ENCODE data around the gene NCOA3. TPM values are rescaled to one million over a fixed set of nuclear protein-coding genes. Genes with fewer than 3 reads are reported as not detected.
A peak's percentile ranks its signal among the peaks of the same experiment; 100 is the strongest.

Gene NCOA3
- total RNA-seq, 1 donor from 2014 or later = 26.8 TPM

GRCh38 chr20:47677635-47678453 lies 176.2 kb downstream of the NCOA3 start:
- peak; percentile 46 to 80 for DNase-seq (ENCODE audit: low read depth in 2 of 2)

- no peak for DNase-seq (ENCODE audit: low read depth in 2 of 2)
These were observed 176.8 kb downstream of the NCOA3 start for GRCh38 chr20:47678536-47678935.

- no peak for DNase-seq (ENCODE audit: low read depth in 2 of 2)
These were observed 177.8 kb downstream of the NCOA3 start for GRCh38 chr20:47679462-47679861.

- DNase-seq (ENCODE audit: low read depth in 2 of 2) = no peak
These were observed 179.3 kb downstream of the NCOA3 start for GRCh38 chr20:47680804-47681529.

- DNase-seq (ENCODE audit: low read depth in 2 of 2) = peak; percentile 85 to 98
These were observed 180.5 kb downstream of the NCOA3 start for GRCh38 chr20:47682028-47682783.

- no peak for DNase-seq (ENCODE audit: low read depth in 2 of 2)
These were observed 181.2 kb downstream of the NCOA3 start for GRCh38 chr20:47682916-47683315.

- DNase-seq (ENCODE audit: low read depth in 2 of 2) = no peak
These were observed 182.8 kb downstream of the NCOA3 start for GRCh38 chr20:47684306-47685080.

GRCh38 chr20:47686545-47686944 lies 184.9 kb downstream of the NCOA3 start:
- DNase-seq (ENCODE audit: low read depth in 2 of 2) = peak in 1 of 2 donors; percentile 63

GRCh38 chr20:47687095-47687987 lies 185.7 kb downstream of the NCOA3 start:
- no peak for DNase-seq (ENCODE audit: low read depth in 2 of 2)

GRCh38 chr20:47688385-47689381 lies 187.0 kb downstream of the NCOA3 start:
- no peak for DNase-seq (ENCODE audit: low read depth in 2 of 2)

- DNase-seq (ENCODE audit: low read depth in 2 of 2) = no peak
These were observed 188.0 kb downstream of the NCOA3 start for GRCh38 chr20:47689731-47690130.

GRCh38 chr20:47691625-47692024 lies 189.9 kb downstream of the NCOA3 start:
- DNase-seq (ENCODE audit: low read depth in 2 of 2) = no peak

- no peak for DNase-seq (ENCODE audit: low read depth in 2 of 2)
These were observed 192.5 kb downstream of the NCOA3 start for GRCh38 chr20:47694021-47694818.

- no peak for DNase-seq (ENCODE audit: low read depth in 2 of 2)
These were observed 195.2 kb downstream of the NCOA3 start for GRCh38 chr20:47696856-47697255.

GRCh38 chr20:47698142-47698541 lies 196.5 kb downstream of the NCOA3 start:
- no peak for DNase-seq (ENCODE audit: low read depth in 2 of 2)

- no peak for DNase-seq (ENCODE audit: low read depth in 2 of 2)
These were observed 198.1 kb downstream of the NCOA3 start for GRCh38 chr20:47699818-47700217.

- DNase-seq (ENCODE audit: low read depth in 2 of 2) = no peak
These were observed 198.6 kb downstream of the NCOA3 start for GRCh38 chr20:47700327-47700726.

GRCh38 chr20:47701612-47702011 lies 199.9 kb downstream of the NCOA3 start:
- no peak for DNase-seq (ENCODE audit: low read depth in 2 of 2)
